GM19397 (cell line): Measurements from ENCODE around the gene DNAL1.

ENCODE experiments used
- ATAC-seq: cut with Tn5 transposase; IDR thresholded peaks from one replicate; pipeline ENCODE4 v1.9.1; 2021; ENCODE audit warnings: mild to moderate bottlenecking, moderate library complexity; ENCODE audit not compliant: unreplicated experiment

Gene DNAL1

GRCh38 chr14:73741876-73742519 lies 97.2 kb downstream of the DNAL1 start:
- no peak for ATAC-seq

DNA sequence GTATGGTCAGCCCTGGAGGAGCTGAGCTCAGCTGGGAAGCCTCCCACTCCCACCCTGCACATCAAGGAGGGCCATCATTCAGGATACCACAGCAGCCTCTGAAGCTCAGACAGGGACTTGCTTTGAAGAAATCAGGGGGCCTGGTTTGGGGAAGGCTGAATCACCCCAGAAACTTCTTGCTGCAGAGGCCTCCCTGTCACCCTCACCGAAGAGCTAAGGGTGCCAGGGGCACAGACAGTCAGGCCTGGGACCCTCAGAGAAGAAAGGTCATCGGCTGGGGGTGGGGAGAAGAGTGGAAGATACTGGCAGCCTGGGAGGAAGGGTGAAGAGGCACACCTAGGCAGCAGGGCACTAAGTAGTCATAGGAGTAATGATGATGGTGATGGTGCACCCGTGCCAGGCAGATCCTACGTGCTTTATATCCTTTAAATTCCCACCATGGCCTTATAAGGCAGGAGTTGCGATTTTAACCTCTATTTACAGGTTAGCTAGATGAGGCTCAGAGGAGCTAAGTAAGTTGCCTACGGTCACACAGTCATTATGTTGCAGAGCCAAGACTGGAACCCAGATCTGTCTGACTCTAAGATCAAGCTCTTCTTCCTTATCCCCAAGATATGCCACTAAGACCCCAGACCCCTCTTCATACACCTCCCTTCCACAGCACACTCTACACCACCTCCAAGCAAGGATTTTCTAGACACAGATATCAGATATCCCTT lies 97.9 kb downstream of the DNAL1 start:
- no peak for ATAC-seq

DNA sequence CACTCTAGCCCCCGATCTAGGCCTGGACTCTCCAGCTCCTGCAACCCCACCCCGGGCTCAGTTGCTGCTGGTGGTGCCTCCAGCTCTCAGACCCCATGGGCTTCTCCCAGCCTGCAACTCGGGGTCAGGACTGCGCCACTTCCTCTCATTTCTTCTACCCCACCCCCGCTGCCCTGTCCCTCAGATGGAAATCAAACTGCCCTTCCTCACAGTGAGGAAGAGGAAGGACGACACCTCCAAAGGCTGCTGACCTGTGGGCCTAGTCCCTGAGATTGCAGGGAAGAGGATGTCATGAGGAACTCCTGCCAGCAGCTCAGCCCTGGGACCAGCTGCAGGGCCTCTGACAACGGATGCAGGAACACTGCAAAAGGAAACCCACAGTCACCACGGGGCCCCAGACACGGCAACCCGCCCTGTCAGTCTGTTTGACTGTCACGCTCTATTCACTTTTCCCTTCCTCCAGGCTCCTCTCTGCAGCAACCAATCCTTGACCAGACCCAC lies 98.7 kb downstream of the DNAL1 start:
- ATAC-seq = peak; percentile 39

DNA sequence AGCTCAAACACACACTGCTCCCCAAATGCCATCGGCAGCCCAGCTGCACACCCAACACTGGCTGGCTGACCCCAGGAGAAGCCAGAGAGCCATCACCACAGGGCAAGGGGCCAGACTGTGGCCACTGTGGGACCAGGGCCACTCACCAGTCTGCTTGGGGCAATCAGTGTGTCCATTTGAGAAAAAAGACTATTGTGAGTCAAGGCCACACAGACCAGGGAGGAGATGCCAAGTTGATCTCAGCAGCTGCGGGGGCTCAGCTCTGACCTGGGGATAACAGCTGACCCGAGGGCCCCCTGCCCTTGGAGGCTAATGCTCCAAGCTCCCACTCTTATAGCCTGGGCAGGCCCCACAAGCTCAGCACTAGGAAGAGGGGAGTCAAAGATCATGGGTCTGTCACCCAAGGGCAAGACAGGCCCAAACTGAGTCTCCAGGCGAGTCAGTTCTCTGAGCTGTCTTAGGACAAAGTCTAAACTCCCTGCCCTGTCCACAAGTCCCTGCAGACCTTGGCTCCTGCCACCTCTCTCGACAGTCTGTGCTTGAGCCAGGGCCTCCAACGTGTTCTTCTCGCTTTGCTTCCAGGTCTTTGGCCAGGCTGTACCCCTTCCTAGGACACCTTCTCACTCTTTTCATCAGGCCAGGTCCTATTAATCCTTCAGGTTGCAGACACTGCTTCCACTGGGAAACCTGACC lies 99.5 kb downstream of the DNAL1 start:
- ATAC-seq = peak; percentile 7

DNA sequence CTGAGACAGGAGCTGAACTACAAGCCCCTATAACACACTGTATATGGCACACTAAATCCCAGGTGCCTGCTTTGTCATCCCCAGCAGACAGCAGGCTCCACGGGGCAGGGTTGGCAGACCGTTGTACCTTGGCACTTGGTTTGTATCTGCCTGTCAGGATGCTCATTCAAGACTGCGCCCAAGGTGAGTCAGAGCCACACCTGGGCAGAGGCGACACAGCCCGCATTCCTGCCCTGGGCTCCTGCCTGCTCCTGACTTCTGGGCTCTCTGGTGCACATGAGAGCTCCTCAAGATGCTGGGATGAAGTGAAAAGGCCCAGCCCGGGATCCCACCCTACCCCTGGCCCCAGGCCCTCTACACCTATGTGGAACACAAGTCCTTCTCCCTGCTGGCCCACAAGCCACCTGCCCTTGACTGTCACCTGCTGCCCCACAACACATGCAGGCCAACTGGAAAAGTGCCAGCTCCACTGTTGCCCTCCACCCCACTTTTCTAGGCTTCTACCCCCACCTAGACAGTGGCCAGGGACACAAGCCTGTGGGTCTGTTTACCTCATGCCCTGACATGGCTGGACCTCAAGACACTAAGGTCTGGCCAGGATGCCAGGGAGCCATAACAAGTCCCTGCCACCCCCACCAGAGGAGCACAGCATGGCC lies 100.2 kb downstream of the DNAL1 start:
- no peak for ATAC-seq

DNA sequence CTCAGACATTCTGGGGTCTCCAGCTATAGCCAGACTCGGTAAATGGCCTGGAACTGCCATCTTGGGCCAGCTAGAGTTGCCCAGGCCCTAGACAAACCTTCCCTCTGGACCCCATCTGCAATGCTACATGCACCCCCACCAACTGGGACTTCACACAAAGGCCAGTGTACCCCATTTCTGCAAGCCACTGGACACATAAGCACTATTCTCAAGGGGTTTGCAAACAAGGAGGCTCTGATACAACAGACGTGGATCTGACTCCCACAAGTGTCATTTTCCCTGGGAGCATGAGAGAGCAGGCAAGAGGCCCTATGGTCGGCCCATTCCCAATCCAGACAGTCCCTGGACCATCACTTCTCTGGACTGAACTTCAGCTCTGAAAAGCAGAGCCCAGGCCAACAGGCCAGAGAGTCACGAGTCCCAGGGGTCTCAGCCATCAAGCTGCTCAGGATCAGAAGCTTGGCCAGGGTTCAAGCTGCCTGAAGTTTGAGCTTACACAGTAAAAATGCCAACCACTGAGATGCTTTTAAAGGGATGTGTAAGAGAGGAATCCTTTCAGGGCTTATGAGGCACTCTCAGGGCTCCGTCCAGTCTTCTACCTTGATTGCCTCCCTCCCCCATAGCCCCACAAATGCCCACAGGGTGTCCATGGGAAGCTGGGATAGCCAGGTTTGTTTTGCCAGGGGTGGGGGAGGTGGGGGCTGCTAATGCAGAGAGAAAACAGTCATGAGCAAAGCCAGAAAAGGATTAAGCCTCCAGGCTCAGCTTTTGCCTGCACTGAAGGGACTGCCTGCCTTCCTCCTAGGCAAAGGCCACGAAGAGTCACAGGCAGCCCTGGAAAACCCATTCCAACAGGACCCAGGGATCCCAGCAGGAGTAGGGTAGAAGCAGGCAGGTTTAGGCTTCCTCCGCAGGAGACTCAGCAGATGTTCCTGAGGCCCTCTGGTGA lies 101.1 kb downstream of the DNAL1 start:
- no peak for ATAC-seq

DNA sequence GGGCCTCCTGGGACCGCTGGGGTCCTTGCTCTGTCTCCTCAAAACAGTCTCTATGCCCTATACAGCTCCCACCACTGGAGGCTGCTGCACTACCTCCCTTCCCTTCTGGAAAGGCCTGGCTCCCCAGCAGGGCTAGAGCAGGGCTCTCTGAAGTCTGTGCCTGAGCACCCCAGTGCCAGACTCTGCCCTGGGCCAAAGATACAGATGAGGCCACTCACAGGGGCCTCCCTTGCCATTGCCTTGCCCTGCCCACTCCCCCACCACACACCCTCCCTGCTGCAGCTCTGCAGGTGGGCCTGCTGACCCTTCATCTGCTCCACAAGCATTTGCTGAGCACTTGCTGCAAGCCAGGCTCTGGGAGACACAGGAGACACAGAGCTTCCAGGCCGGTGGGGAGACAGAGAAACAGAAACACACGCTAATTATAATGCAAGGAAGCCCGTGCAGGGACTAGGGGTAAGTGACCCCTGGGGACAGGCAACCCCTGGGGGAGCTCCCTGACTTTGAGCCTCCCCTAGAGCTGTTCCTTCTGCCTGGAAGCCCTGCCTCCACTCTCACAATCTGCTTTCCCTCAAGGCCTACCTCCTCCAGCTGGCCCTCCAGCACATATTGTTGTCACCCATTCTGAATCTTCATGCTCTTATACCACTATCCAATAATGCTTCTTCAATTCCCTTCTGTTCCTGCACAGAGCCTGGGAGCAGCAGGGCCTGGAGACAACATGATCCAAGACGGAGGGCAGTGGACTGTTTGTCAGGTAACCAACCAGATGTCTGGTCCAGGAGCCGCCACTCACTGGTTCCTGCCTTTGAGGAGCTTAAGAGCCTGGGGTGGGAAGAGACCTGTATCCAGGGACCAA lies 102.0 kb downstream of the DNAL1 start:
- ATAC-seq = no peak

- no peak for ATAC-seq
These were observed 102.8 kb downstream of the DNAL1 start for GRCh38 chr14:73747379-73748211.

- ATAC-seq = no peak
These were observed 104.1 kb downstream of the DNAL1 start for GRCh38 chr14:73748858-73749357.

DNA sequence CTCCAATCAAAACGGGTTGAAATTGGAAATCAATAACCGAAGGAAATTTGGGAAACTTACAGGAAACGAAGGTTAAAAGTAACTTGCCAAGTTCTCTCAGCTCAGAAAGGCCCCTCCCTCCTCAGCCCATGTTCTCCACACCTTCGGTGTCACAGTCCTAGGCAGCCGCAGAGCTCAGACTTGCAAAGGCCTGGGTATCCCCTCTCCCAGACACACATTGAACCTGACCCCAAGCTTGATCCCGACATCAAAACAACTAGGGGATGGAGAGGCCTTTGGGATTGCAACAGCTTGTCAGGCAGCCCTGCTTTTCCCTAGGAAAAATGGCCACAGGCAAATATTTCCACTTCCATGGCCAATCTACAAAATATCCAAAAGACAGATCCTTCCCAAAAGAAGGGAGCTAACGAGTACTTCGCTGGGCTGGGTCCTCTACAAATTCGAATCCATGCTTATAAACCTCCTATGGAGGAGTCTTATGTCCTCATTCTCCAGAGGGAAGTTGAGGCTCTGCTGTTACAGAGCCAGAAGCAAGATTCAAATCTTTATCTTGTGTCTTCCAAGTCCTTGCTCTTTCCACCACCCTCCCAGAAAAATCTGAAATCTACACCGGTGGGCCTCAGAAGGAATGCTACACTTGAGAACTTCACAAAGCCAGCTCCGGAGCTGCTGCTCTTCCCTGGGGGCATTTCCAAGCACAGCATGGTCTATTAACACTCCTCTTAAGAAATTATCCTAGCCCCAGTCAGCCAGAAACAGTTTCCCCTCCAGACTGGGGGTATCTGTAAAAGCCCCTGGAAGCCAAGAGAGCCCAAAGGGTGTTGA lies 105.1 kb downstream of the DNAL1 start:
- ATAC-seq = no peak

DNA sequence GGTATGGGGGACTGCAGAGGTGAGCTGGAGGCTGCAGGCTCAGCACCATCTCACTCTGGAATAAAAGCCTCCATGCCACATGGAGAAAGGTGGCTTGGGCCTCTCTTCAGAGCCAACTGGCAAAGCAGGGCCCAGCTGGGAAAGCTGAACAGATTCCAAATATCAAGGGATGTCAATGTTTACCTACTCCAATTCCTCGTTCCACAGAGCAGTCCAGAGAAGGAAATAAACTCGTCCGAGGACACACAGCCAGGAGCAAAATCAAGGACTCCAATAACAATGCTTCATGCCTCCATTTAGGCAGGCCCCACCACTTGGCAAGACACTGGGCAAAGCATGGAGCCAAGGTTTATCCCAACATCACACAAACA lies 105.7 kb downstream of the DNAL1 start:
- ATAC-seq = no peak

- no peak for ATAC-seq
These were observed 106.4 kb downstream of the DNAL1 start for GRCh38 chr14:73751157-73751691.

GRCh38 chr14:73752297-73752992 lies 107.7 kb downstream of the DNAL1 start:
- no peak for ATAC-seq
